GM23338 (cell line): Measurements from ENCODE around the gene RAI14.

Experiments used
- EZH2phosphoT487 ChIP-seq: fragments of 200-600 bp; sonication (generic); IDR thresholded peaks from one replicate; pipeline ENCODE4 v1.8.1; 2018; ENCODE audit warnings: antibody characterized with exemption; ENCODE audit not compliant: unreplicated experiment
- POLR2AphosphoS5 ChIP-seq: IDR thresholded peaks from 2 replicates; pipeline ENCODE4 v1.6.1; 2016; ENCODE audit warnings: antibody characterized with exemption, low read depth
- TF ChIP-seq, protein P1 (sequence below), 2 experiments: fragments of 200-600 bp in 1 of 2; sonication (generic) in 1 of 2; conservative IDR thresholded peaks; 2 replicates each; pipeline versions ENCODE4 v1.5.1 to v1.6.1; 2016 to 2017; ENCODE audit warnings: antibody characterized with exemption in 2 of 2, low read depth in 2 of 2, mild to moderate bottlenecking in 2 of 2, moderate library complexity in 1 of 2

DNA sequence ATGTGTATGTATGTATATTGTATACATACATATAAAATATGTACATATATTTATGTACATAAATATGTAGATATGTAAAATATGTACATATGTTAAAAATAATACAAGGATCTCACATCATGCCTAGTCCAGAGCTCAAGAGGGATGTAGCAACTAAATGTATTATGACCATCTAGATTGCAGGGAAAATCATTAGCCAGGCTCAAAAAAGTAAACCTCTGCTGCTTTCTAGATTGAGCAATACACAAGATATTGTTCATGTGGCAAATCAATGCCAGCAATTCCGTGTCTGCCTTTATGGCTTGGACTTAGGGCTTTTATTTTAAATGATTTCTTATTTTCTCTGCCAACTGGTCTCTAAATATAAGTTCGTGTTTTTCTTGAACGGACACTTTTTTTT is 65.2 kb downstream of the RAI14 start:
- TF ChIP-seq, protein P1, sequence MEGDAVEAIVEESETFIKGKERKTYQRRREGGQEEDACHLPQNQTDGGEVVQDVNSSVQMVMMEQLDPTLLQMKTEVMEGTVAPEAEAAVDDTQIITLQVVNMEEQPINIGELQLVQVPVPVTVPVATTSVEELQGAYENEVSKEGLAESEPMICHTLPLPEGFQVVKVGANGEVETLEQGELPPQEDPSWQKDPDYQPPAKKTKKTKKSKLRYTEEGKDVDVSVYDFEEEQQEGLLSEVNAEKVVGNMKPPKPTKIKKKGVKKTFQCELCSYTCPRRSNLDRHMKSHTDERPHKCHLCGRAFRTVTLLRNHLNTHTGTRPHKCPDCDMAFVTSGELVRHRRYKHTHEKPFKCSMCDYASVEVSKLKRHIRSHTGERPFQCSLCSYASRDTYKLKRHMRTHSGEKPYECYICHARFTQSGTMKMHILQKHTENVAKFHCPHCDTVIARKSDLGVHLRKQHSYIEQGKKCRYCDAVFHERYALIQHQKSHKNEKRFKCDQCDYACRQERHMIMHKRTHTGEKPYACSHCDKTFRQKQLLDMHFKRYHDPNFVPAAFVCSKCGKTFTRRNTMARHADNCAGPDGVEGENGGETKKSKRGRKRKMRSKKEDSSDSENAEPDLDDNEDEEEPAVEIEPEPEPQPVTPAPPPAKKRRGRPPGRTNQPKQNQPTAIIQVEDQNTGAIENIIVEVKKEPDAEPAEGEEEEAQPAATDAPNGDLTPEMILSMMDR (conservative IDR thresholded peaks at IDR 0.05; ENCODE audit: low read depth in 2 of 2) = no peak
- no peak for TF ChIP-seq POLR2AphosphoS5
- TF ChIP-seq EZH2phosphoT487 = no peak
